Activated naive CD4-positive, alpha-beta T cell treated with anti-CD3 and anti-CD28 coated beads for 36 hours (primary cell): Measurements from ENCODE around the gene DDX51. TPM values are rescaled to one million over a fixed set of nuclear protein-coding genes. Genes with fewer than 3 reads are reported as not detected.

Experiments used
- CTCF ChIA-PET: fragments of 350-600 bp; sonication (Branson Sonifier 250); formaldehyde crosslinking; loops from one replicate; lab custom pipeline; 2021; ENCODE audit warnings: antibody characterized with exemption; lab: Charles Lee
- DNase-seq: peaks from one replicate; pipeline ENCODE4 v3.0.0-alpha.2; 2020
- H3K27ac Mint-ChIP-seq: one replicate; pipeline ENCODE4 v1.8.0; 2021; ENCODE audit warnings: mild to moderate bottlenecking, mixed read lengths
- H3K27me3 Mint-ChIP-seq: one replicate; pipeline ENCODE4 v1.8.0; 2021; ENCODE audit warnings: low read depth, mixed read lengths
- H3K36me3 Mint-ChIP-seq: one replicate; pipeline ENCODE4 v1.8.0; 2021; ENCODE audit warnings: low read depth, mixed read lengths
- H3K4me1 Mint-ChIP-seq: one replicate; pipeline ENCODE4 v1.8.0; 2021; ENCODE audit warnings: low read depth, mixed read lengths
- H3K4me3 Mint-ChIP-seq: one replicate; pipeline ENCODE4 v1.8.0; 2021; ENCODE audit warnings: mild to moderate bottlenecking, moderate library complexity, mixed read lengths
- H3K9me3 Mint-ChIP-seq: one replicate; pipeline ENCODE4 v1.8.0; 2021; ENCODE audit warnings: mixed read lengths
- intact Hi-C: fragments of 100-400 bp; cut with micrococcal nuclease; formaldehyde crosslinking; loops from one replicate; pipeline ENCODE4 v1.15.1; 2023
- total RNA-seq, 2 experiments: library from RNA; stranded (reverse); gene quantifications; one replicate each; pipeline ENCODE4 v1.2.3, GENCODE V29; 2021

DDX51 gene
- total RNA-seq, 2 experiments from 2014 or later = 18.8 to 20.0 TPM

GRCh38 chr12:132169376-132169775 is 25.3 kb upstream of the DDX51 start:
- Mint-ChIP-seq H3K4me3 (no peak overlapping the region), H3K27me3 (peaks cover 6% of the 10 kb centered on the region), H3K36me3 (no peaks in the 10 kb centered on the region), H3K4me1 (peaks cover 16% of the 10 kb centered on the region), H3K9me3 (no peaks in the 10 kb centered on the region), H3K27ac (no peak overlapping the region)
- no peak for DNase-seq
- CTCF ChIA-PET = no interaction called here
- intact Hi-C loops = no loop called here

GRCh38 chr12:132168311-132169031 is 24.4 kb upstream of the DDX51 start:
- no peak overlapping the region for H3K27ac Mint-ChIP-seq
- CTCF ChIA-PET = no interaction called here
- H3K27me3 Mint-ChIP-seq = peaks cover 6% of the 10 kb centered on the region
- H3K9me3 Mint-ChIP-seq = no peaks in the 10 kb centered on the region
- H3K36me3 Mint-ChIP-seq = no peaks in the 10 kb centered on the region
- H3K4me3 Mint-ChIP-seq = no peak overlapping the region
- peaks cover 17% of the 10 kb centered on the region for H3K4me1 Mint-ChIP-seq
- no peak for DNase-seq
- intact Hi-C loops = no loop called here

- Mint-ChIP-seq H3K27me3 (no peaks in the 10 kb centered on the region), H3K9me3 (no peaks in the 10 kb centered on the region), H3K27ac (no peak overlapping the region), H3K4me3 (no peak overlapping the region), H3K4me1 (peaks cover 15% of the 10 kb centered on the region), H3K36me3 (no peaks in the 10 kb centered on the region)
- CTCF ChIA-PET = no interaction called here
- intact Hi-C loops = no loop called here
- peak; percentile 34 for DNase-seq
These were observed 23.6 kb upstream of the DDX51 start for GRCh38 chr12:132167611-132168310.

- H3K4me3 Mint-ChIP-seq = no peak overlapping the region
- H3K9me3 Mint-ChIP-seq = no peaks in the 10 kb centered on the region
- intact Hi-C loops = no loop called here
- peaks cover 14% of the 10 kb centered on the region for H3K4me1 Mint-ChIP-seq
- no peaks in the 10 kb centered on the region for H3K36me3 Mint-ChIP-seq
- H3K27ac Mint-ChIP-seq = no peak overlapping the region
- H3K27me3 Mint-ChIP-seq = no peaks in the 10 kb centered on the region
- CTCF ChIA-PET = no interaction called here
- DNase-seq = no peak
These were observed 22.9 kb upstream of the DDX51 start for GRCh38 chr12:132166801-132167591.

GRCh38 chr12:132166093-132166492 is 22.0 kb upstream of the DDX51 start:
- Mint-ChIP-seq H3K4me1 (peaks cover 14% of the 10 kb centered on the region), H3K4me3 (no peak overlapping the region), H3K27me3 (no peaks in the 10 kb centered on the region), H3K9me3 (no peaks in the 10 kb centered on the region), H3K27ac (no peak overlapping the region), H3K36me3 (no peaks in the 10 kb centered on the region)
- CTCF ChIA-PET = no interaction called here
- intact Hi-C loops = no loop called here
- DNase-seq = no peak

- Mint-ChIP-seq H3K9me3 (no peaks in the 10 kb centered on the region), H3K4me3 (no peak overlapping the region), H3K36me3 (no peaks in the 10 kb centered on the region), H3K27ac (no peak overlapping the region), H3K4me1 (peaks cover 14% of the 10 kb centered on the region), H3K27me3 (no peaks in the 10 kb centered on the region)
- intact Hi-C loops = no loop called here
- no peak for DNase-seq
- CTCF ChIA-PET = no interaction called here
These were observed 21.5 kb upstream of the DDX51 start for GRCh38 chr12:132165584-132165983.

GRCh38 chr12:132164426-132164825 is 20.3 kb upstream of the DDX51 start:
- CTCF ChIA-PET = no interaction called here
- DNase-seq = no peak
- no peak overlapping the region for H3K27ac Mint-ChIP-seq
- H3K4me3 Mint-ChIP-seq = no peak overlapping the region
- no peaks in the 10 kb centered on the region for H3K27me3 Mint-ChIP-seq
- peaks cover 14% of the 10 kb centered on the region for H3K4me1 Mint-ChIP-seq
- H3K36me3 Mint-ChIP-seq = no peaks in the 10 kb centered on the region
- intact Hi-C loops = no loop called here
- no peaks in the 10 kb centered on the region for H3K9me3 Mint-ChIP-seq

- DNase-seq = peak; percentile 24
- Mint-ChIP-seq H3K4me1 (peaks cover 14% of the 10 kb centered on the region), H3K27ac (no peak overlapping the region), H3K9me3 (no peaks in the 10 kb centered on the region), H3K4me3 (no peak overlapping the region), H3K27me3 (no peaks in the 10 kb centered on the region), H3K36me3 (no peaks in the 10 kb centered on the region)
- CTCF ChIA-PET = no interaction called here
- intact Hi-C loops = no loop called here
These were observed 19.8 kb upstream of the DDX51 start for GRCh38 chr12:132163911-132164288.

- Mint-ChIP-seq H3K27ac (no peak overlapping the region), H3K9me3 (no peaks in the 10 kb centered on the region), H3K36me3 (no peaks in the 10 kb centered on the region), H3K27me3 (no peaks in the 10 kb centered on the region), H3K4me3 (no peak overlapping the region), H3K4me1 (peaks cover 14% of the 10 kb centered on the region)
- intact Hi-C loops = no loop called here
- no peak for DNase-seq
- CTCF ChIA-PET = interaction anchor here (1.5 kb wide), 1 partner anchor 56 kb away, joined by 6 read pairs; no protein-coding TSS in a partner anchor
These were observed 19.2 kb upstream of the DDX51 start for GRCh38 chr12:132163041-132163910.

- Mint-ChIP-seq H3K27ac (no peak overlapping the region), H3K4me3 (no peak overlapping the region)
- DNase-seq = no peak
These were observed 18.5 kb upstream of the DDX51 start for GRCh38 chr12:132162508-132163031.

GRCh38 chr12:132161796-132162507 is 17.8 kb upstream of the DDX51 start:
- DNase-seq = no peak
- intact Hi-C loops = no loop called here
- Mint-ChIP-seq H3K27ac (no peak overlapping the region), H3K27me3 (no peaks in the 10 kb centered on the region), H3K9me3 (no peaks in the 10 kb centered on the region), H3K4me3 (no peak overlapping the region), H3K36me3 (no peaks in the 10 kb centered on the region), H3K4me1 (peaks cover 11% of the 10 kb centered on the region)
- CTCF ChIA-PET = interaction anchor here (0.7 to 1.5 kb wide), 6 partner anchors 8 to 252 kb away, joined by 3 to 8 read pairs (median 4); no protein-coding TSS in a partner anchor

More at GRCh38 chr12:132162508-132163031, 18.5 kb upstream of the DDX51 start:
- Mint-ChIP-seq H3K9me3 (no peaks in the 10 kb centered on the region), H3K27me3 (no peaks in the 10 kb centered on the region), H3K4me1 (peaks cover 13% of the 10 kb centered on the region), H3K36me3 (no peaks in the 10 kb centered on the region)
- intact Hi-C loops = no loop called here
- CTCF ChIA-PET = interaction anchor here (1.5 kb wide), 2 partner anchors 9 to 57 kb away, joined by 3 to 6 read pairs; no protein-coding TSS in a partner anchor
